ENCODE results near the gene NDUFS4.
"Not testable (repeated sequence)": the region's sequence is repeated elsewhere in the genome, so short reads cannot be mapped to it uniquely, and the experiment has no call there.

The NDUFS4 gene

GRCh38 chr5:53560506-53561191 is at the start of gene NDUFS4:
NDUFS4 (plus strand) TSS chr5:53560639; CDS start chr5:53560663, 24 bp downstream.
- in situ Hi-C loops (cut with HindIII; ENCODE audit: low sequenced_read_pairs): no loop called here

GRCh38 chr5:53512539-53512938 is 47.9 kb upstream of the NDUFS4 start:
- in situ Hi-C loops (cut with HindIII; ENCODE audit: low sequenced_read_pairs): no loop called here

- in situ Hi-C loops (cut with HindIII; ENCODE audit: low sequenced_read_pairs): no loop called here
Observed at GRCh38 chr5:53515988-53516387, 44.5 kb upstream of the NDUFS4 start.

GRCh38 chr5:53520813-53521212 is 39.6 kb upstream of the NDUFS4 start:
- in situ Hi-C loops (cut with HindIII; ENCODE audit: low sequenced_read_pairs): no loop called here

GRCh38 chr5:53537711-53538110 is 22.7 kb upstream of the NDUFS4 start:
- in situ Hi-C loops (cut with HindIII; ENCODE audit: low sequenced_read_pairs): no loop called here

- in situ Hi-C loops (cut with HindIII; ENCODE audit: low sequenced_read_pairs): not testable (repeated sequence)
Observed at GRCh38 chr5:53540739-53541138, 19.7 kb upstream of the NDUFS4 start.

GRCh38 chr5:53541859-53542258 is 18.6 kb upstream of the NDUFS4 start:
- in situ Hi-C loops (cut with HindIII; ENCODE audit: low sequenced_read_pairs): no loop called here

GRCh38 chr5:53542926-53543325 is 17.5 kb upstream of the NDUFS4 start:
- in situ Hi-C loops (cut with HindIII; ENCODE audit: low sequenced_read_pairs): no loop called here

GRCh38 chr5:53543401-53543800 is 17.0 kb upstream of the NDUFS4 start:
- in situ Hi-C loops (cut with HindIII; ENCODE audit: low sequenced_read_pairs): no loop called here

GRCh38 chr5:53545744-53546143 is 14.7 kb upstream of the NDUFS4 start:
- in situ Hi-C loops (cut with HindIII; ENCODE audit: low sequenced_read_pairs): no loop called here

- in situ Hi-C loops (cut with HindIII; ENCODE audit: low sequenced_read_pairs): no loop called here
Observed at GRCh38 chr5:53547226-53547625, 13.2 kb upstream of the NDUFS4 start.

- in situ Hi-C loops (cut with HindIII; ENCODE audit: low sequenced_read_pairs): not testable (repeated sequence)
Observed at GRCh38 chr5:53548501-53548900, 11.9 kb upstream of the NDUFS4 start.

GRCh38 chr5:53549792-53550191 is 10.6 kb upstream of the NDUFS4 start:
- in situ Hi-C loops (cut with HindIII; ENCODE audit: low sequenced_read_pairs): no loop called here

- in situ Hi-C loops (cut with HindIII; ENCODE audit: low sequenced_read_pairs): no loop called here
Observed at GRCh38 chr5:53552561-53552960, 7.9 kb upstream of the NDUFS4 start.

- in situ Hi-C loops (cut with HindIII; ENCODE audit: low sequenced_read_pairs): no loop called here
Observed at GRCh38 chr5:53554444-53554843, 6.0 kb upstream of the NDUFS4 start.

GRCh38 chr5:53555160-53555559 is 5.3 kb upstream of the NDUFS4 start:
- in situ Hi-C loops (cut with HindIII; ENCODE audit: low sequenced_read_pairs): no loop called here

GRCh38 chr5:53556001-53556400 is 4.4 kb upstream of the NDUFS4 start:
- in situ Hi-C loops (cut with HindIII; ENCODE audit: low sequenced_read_pairs): no loop called here

- in situ Hi-C loops (cut with HindIII; ENCODE audit: low sequenced_read_pairs): no loop called here
Observed at GRCh38 chr5:53557386-53557785, 3.1 kb upstream of the NDUFS4 start.

GRCh38 chr5:53558966-53559365 is 1.5 kb upstream of the NDUFS4 start:
- in situ Hi-C loops (cut with HindIII; ENCODE audit: low sequenced_read_pairs): no loop called here

GRCh38 chr5:53560028-53560427 is 411 bp upstream of the NDUFS4 start:
- in situ Hi-C loops (cut with HindIII; ENCODE audit: low sequenced_read_pairs): no loop called here

GRCh38 chr5:53568401-53568800 is 8.0 kb downstream of the NDUFS4 start:
- in situ Hi-C loops (cut with HindIII; ENCODE audit: low sequenced_read_pairs): no loop called here

- in situ Hi-C loops (cut with HindIII; ENCODE audit: low sequenced_read_pairs): no loop called here
Observed at GRCh38 chr5:53568871-53569270, 8.4 kb downstream of the NDUFS4 start.

- in situ Hi-C loops (cut with HindIII; ENCODE audit: low sequenced_read_pairs): no loop called here
Observed at GRCh38 chr5:53569453-53569852, 9.0 kb downstream of the NDUFS4 start.
